HepG2 (cell line): ENCODE results near the gene ARL15. TPM values are rescaled to one million over a fixed set of nuclear protein-coding genes. Genes with fewer than 3 reads are reported as not detected.
A peak's percentile ranks its signal among the peaks of the same experiment; 100 is the strongest.

Experiments used
- ATAC-seq: fragments of 200-7000 bp; cut with Tn5 transposase; 3 replicates; pipeline ENCODE4 v1.9.1; 2020; ENCODE audit warnings: mild to moderate bottlenecking, moderate library complexity
- BruUV-seq: library from RNA; stranded (reverse); fragments of 400-500 nt; replicated peaks from 2 replicates; lab custom pipeline; 2021; lab: Mats Ljungman, UMichigan
- CTCF ChIA-PET: fragments of 300-600 bp; formaldehyde crosslinking; extraction: SDS; loops from one replicate; lab custom pipeline; 2021; ENCODE audit warnings: low total read pairs, inconsistent platforms, low intra/inter-chr PET ratio; lab: Yijun Ruan, JAX
- POLR2A ChIA-PET: fragments of 350-600 bp; sonication (Branson Sonifier 250); formaldehyde crosslinking; loops from one replicate; lab custom pipeline; 2020; ENCODE audit warnings: antibody characterized with exemption, inconsistent platforms; lab: Yijun Ruan, JAX
- DNase-seq: peaks from one replicate; pipeline ENCODE4 v3.0.0-alpha.2; 2015; ENCODE audit warnings: low spot score
- FAIRE-seq: peaks from 3 replicates; lab custom pipeline; 2011; peaks lifted over from hg19 to GRCh38; lab: Jason Lieb, UNC
- H2AFZ ChIP-seq: one replicate; pipeline ENCODE4 v1.6.1; 2011; ENCODE audit warnings: low read length, inconsistent platforms
- H3K27ac ChIP-seq: fragments of 300-600 bp; 3 replicates; pipeline ENCODE4 v1.8.0; 2011; ENCODE audit warnings: mixed run types, mild to moderate bottlenecking, mixed read lengths, low read length, inconsistent platforms; ENCODE audit not compliant: insufficient read depth; ENCODE audit errors: extremely low read length
- H3K27me3 ChIP-seq, 2 experiments: fragments of 200-600 bp in 1 of 2; 2 replicates in 1 of 2; 3 replicates in 1 of 2; pipeline versions ENCODE4 v1.6.0 to v1.8.0; 2011; ENCODE audit warnings: low read length in 2 of 2, mild to moderate bottlenecking in 2 of 2, moderate library complexity in 2 of 2, inconsistent platforms in 1 of 2; ENCODE audit not compliant: insufficient read depth in 2 of 2, control insufficient read depth in 1 of 2
- H3K36me3 ChIP-seq, 2 experiments: fragments of 200-600 bp in 1 of 2; replicated peaks in 1 of 2; 2 replicates in 1 of 2; 3 replicates in 1 of 2; pipeline versions ENCODE4 v1.5.1 to v1.8.0; 2011; ENCODE audit warnings: low read length in 2 of 2, inconsistent platforms in 1 of 2; ENCODE audit not compliant: insufficient read depth in 2 of 2, control insufficient read depth in 1 of 2
- H3K4me1 ChIP-seq: 2 replicates; pipeline ENCODE4 v1.5.1; 2012; ENCODE audit warnings: low read length, inconsistent platforms; ENCODE audit not compliant: insufficient read depth
- H3K4me2 ChIP-seq: 2 replicates; pipeline ENCODE4 v1.6.0; 2011; ENCODE audit warnings: low read depth, low read length, inconsistent platforms
- H3K4me3 ChIP-seq, 3 experiments: fragments of 200-600 bp in 1 of 3; sonication (generic), shearing (Covaris generic) in 1 of 3; replicated peaks in 1 of 3; 2 replicates each; pipeline ENCODE4 v1.5.1; 2011 to 2016; ENCODE audit warnings: low read length in 3 of 3, inconsistent platforms in 2 of 3, low read depth in 2 of 3, mild to moderate bottlenecking in 2 of 3, control low read depth in 1 of 3, mixed read lengths in 1 of 3; ENCODE audit not compliant: insufficient read depth in 1 of 3
- H3K79me2 ChIP-seq: one replicate; pipeline ENCODE4 v1.6.1; 2011; ENCODE audit warnings: low read length, inconsistent platforms; ENCODE audit not compliant: insufficient read depth
- H3K9ac ChIP-seq: 2 replicates; pipeline ENCODE4 v1.6.0; 2011; ENCODE audit warnings: mild to moderate bottlenecking, low read depth, low read length, inconsistent platforms; ENCODE audit not compliant: insufficient read depth
- H3K9me3 ChIP-seq: 2 replicates; pipeline ENCODE4 v1.5.1; 2012; ENCODE audit warnings: mild to moderate bottlenecking, low read length
- H4K20me1 ChIP-seq: 2 replicates; pipeline ENCODE4 v1.6.0; 2011; ENCODE audit warnings: inconsistent platforms, mild to moderate bottlenecking, low read length, moderate library complexity; ENCODE audit not compliant: insufficient read depth
- CEBPB ChIP-seq: IDR thresholded peaks from 2 replicates; pipeline ENCODE4 v1.6.1; 2011; ENCODE audit warnings: low read depth, low read length, improper control_type of control experiment, borderline replicate concordance
- FOXK2 ChIP-seq: fragments of 450-650 bp; IDR thresholded peaks from 2 replicates; pipeline ENCODE4 v1.6.1; 2016
- MNT ChIP-seq: fragments of 450-650 bp; IDR thresholded peaks from 2 replicates; pipeline ENCODE4 v1.6.1; 2016
- NR2F6 ChIP-seq, 2 experiments: IDR thresholded peaks; 2 replicates each; pipeline ENCODE4 v1.6.1; 2016; ENCODE audit warnings: antibody characterized with exemption in 1 of 2, mild to moderate bottlenecking in 1 of 2
- SIX4 ChIP-seq: sonication (generic); formaldehyde crosslinking; IDR thresholded peaks from 2 replicates; pipeline ENCODE4 v1.4.0; 2020; ENCODE audit warnings: missing genetic modification reagents
- TBX3 ChIP-seq: fragments of 450-650 bp; IDR thresholded peaks from 2 replicates; pipeline ENCODE4 v1.6.1; 2017; ENCODE audit warnings: antibody characterized with exemption, mild to moderate bottlenecking, inconsistent platforms, borderline replicate concordance
- ZNF124 ChIP-seq: sonication (generic); formaldehyde crosslinking; IDR thresholded peaks from 2 replicates; pipeline ENCODE4 v1.4.0; 2020; ENCODE audit warnings: missing genetic modification reagents
- WGBS: methylation state at CpG from one replicate; pipeline ENCODE4 v1.1.6; 2017; ENCODE audit warnings: low lambda C conversion rate; 5-methylcytosine and 5-hydroxymethylcytosine counted together
- in situ Hi-C: cut with HindIII; loops from 2 replicates; pipeline ENCODE4 v1.10.0; 2017; ENCODE audit warnings: low pct_unique_long_range_greater_than_20kb; ENCODE audit not compliant: extremely low pct_ligation_motif_present
- intact Hi-C: fragments of 100-400 bp; cut with micrococcal nuclease; formaldehyde crosslinking; loops from one replicate; pipeline ENCODE4 v1.10.0; 2022; ENCODE audit not compliant: unreplicated experiment
- polyA plus RNA-seq, 8 experiments: library from polyadenylated mRNA; depleted of rRNA in 3 of 8; stranded (reverse) in 7 of 8; unstranded in 1 of 8; fragments of >200 nt; fragmentation: Illumina TruSeq in 4 of 8; extraction: Trizol in 4 of 8; gene quantifications; 2 replicates each; pipeline versions ENCODE4 v1.2.1 to v1.2.3, GENCODE V29; 2011 to 2016; ENCODE audit warnings: low read depth in 4 of 8, missing spikeins in 1 of 8, mixed read lengths in 1 of 8; ENCODE audit not compliant: insufficient read depth in 1 of 8
- total RNA-seq, 5 experiments: library from RNA; depleted of rRNA; stranded (reverse); fragments of >200 nt; fragmentation: Illumina TruSeq; extraction: Trizol; gene quantifications; 2 replicates each; pipeline ENCODE4 v1.2.3, GENCODE V29; 2016; ENCODE audit warnings: low read depth in 1 of 5
- TF ChIP-seq, protein P1 (sequence below): sonication (generic); formaldehyde crosslinking; IDR thresholded peaks from 2 replicates; pipeline ENCODE4 v1.5.0; 2020; ENCODE audit warnings: missing genetic modification reagents

Gene ARL15
- total and polyA plus RNA-seq, 2 of the 13 experiments (the other 11 are each of a cell fraction or from before 2014, with no cell fraction given), result 2.5 to 7.7 TPM

GRCh38 chr5:54302267-54302687 is 8.1 kb downstream of the ARL15 start:
- H3K9ac ChIP-seq, result no peak overlapping the region
- CTCF ChIA-PET, result no interaction called here
- in situ Hi-C loops (no loop called here), intact Hi-C loops (no loop called here)
- no peaks in the 10 kb centered on the region for H3K79me2 ChIP-seq
- no peak for DNase-seq
- BruUV-seq, result no TSS peak
- H2AFZ ChIP-seq, result no peak overlapping the region
- no peak; the same call in 2 of the 3 replicates for ATAC-seq
- FAIRE-seq, result no peak
- TF ChIP-seq ZNF124 (CRISPR knock-in tag) (no peak), NR2F6 (IDR thresholded peaks at IDR 0.05) (peak; percentile 24; the same call in 1 of the 2 replicates), NR2F6 (CRISPR knock-in tag; IDR thresholded peaks at IDR 0.05) (no peak), SIX4 (CRISPR knock-in tag) (peak; percentile 34; the same call in 1 of the 2 replicates), TBX3 (no peak), CEBPB (peak; percentile 47; the same call in 1 of the 2 replicates), MNT (no peak), FOXK2 (no peak)
- TF ChIP-seq, protein P1, sequence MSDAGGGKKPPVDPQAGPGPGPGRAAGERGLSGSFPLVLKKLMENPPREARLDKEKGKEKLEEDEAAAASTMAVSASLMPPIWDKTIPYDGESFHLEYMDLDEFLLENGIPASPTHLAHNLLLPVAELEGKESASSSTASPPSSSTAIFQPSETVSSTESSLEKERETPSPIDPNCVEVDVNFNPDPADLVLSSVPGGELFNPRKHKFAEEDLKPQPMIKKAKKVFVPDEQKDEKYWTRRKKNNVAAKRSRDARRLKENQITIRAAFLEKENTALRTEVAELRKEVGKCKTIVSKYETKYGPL (CRISPR knock-in tag), result 0 out of 2 replicates have a peak, but pooled peaks have one; percentile 1
- TF ChIP-seq, all 625 proteins: peak for 4
- POLR2A ChIA-PET, result interaction anchor here (1.2 kb wide), 1 partner anchor 8 kb away, joined by 5 read pairs; the partner anchor contains the start of gene ARL15
- peaks cover 5% of the 10 kb centered on the region; the same call in 1 of the 2 replicates for H4K20me1 ChIP-seq
- 78% methylated on average over 5 of the region's 5 CpGs for WGBS
- no peaks in the 10 kb centered on the region for H3K27me3 ChIP-seq
- H3K4me2 ChIP-seq, result no peak overlapping the region
- H3K9me3 ChIP-seq, result no peaks in the 10 kb centered on the region
- H3K27ac ChIP-seq, result no peak overlapping the region
- no peaks in the 10 kb centered on the region for H3K36me3 ChIP-seq
- peaks cover 19% of the 10 kb centered on the region for H3K4me1 ChIP-seq
- no peak overlapping the region for H3K4me3 ChIP-seq
